ENCODE measurements around the gene USP48. TPM values are rescaled to one million over a fixed set of nuclear protein-coding genes. Genes with fewer than 3 reads are reported as not detected.
"Not testable (repeated sequence)": the region's sequence is repeated elsewhere in the genome, so short reads cannot be mapped to it uniquely, and the experiment has no call there.

Gene USP48
- total RNA-seq, 4 donors from 2014 or later = 23.5 to 51.9 (median 39.7) TPM

GRCh38 chr1:21786640-21787039 lies 3.7 kb upstream of the USP48 start:
- 80 to 83% methylated on average over 2 of the region's 2 CpGs for WGBS, 2 donors
- Histone ChIP-seq H3K27ac (no peak overlapping the region), H3K27me3 (no peaks in the 10 kb centered on the region), H3K9me3 (no peaks in the 10 kb centered on the region), H3K4me1 (peaks cover 7 to 34% (median 13%) of the 10 kb centered on the region in 3 donors), H3K36me3 (no peaks in the 10 kb centered on the region), H3K4me3 (no peak overlapping the region)
- TF ChIP-seq CTCF (IDR thresholded peaks at IDR 0.05) = no peak
- TF ChIP-seq POLR2A (IDR thresholded peaks at IDR 0.05) = no peak
- no peak for DNase-seq
- intact Hi-C loops (cut with DNase I) = no loop called here

DNA sequence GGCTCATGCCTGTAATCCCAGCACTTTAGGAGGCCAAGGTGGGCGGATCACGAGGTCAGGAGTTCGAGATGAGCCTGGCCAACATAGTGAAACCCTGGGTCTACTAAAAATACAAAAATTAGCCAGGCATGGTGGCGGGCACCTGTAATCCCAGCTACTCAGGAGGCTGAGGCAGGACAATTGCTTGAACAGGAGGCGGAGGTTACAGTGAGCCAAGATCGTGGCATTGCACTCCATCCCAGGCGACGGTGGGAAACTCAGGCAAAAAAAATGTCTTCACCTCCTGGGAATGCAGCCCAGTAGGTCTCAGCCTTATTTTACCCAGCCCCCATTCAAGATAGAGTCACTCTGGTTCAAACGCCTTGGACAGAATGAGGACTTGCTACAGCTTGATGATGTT lies 2.8 kb upstream of the USP48 start:
- H3K9me3 ChIP-seq; DNase-seq; H3K27me3 ChIP-seq; H3K27ac ChIP-seq; intact Hi-C loops (cut with DNase I); H3K4me3 ChIP-seq; H3K36me3 ChIP-seq: not testable (repeated sequence)
- peaks cover 16 to 43% (median 22%) of the 10 kb centered on the region in 3 donors for H3K4me1 ChIP-seq
- WGBS, 2 donors = 80 to 81% methylated on average over 8 to 9 of the region's 9 CpGs

DNA sequence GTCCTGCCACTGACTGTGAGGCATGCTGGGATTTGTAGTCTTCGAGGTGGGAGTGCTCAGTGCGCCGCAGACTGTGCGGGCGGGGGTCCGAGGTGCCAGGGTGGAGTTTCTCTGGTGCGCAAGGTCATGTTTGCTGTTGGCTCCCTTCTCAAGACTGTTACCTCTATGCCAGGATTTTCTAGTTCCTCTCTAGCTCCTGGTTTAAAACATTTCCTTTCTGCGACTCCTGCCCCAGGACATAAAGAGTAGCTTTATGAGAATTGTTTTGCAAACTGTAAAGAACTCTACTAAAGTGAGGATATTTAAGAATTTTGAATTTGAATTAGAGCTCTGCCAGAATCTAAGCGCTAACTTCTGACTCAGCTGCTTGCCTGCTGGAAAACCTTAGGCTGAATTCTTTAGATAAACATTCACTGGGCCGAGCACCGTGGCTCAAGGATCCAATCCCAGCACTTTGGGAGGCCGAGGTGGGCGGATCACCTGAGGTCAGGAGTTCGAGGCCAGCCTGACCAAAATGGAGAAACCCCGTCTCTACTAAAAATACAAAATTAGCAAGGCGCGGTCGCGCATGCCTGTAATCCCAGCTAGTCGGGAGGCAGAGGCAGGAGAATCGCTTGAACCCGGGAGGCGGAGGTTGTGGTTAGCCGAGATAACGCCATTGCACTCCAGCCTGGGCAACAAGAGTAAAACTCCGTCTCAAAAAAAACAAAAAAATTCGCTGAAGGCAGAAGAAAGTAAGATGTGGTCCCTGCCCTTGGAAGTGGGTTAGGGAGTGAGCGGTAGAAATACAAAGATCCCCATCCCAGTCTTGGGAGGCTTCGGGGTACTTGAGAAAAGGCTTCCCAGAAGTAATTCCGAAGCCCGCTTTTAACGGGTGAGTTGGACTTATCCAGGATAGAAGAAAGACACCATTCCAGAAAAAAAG lies 992 bp upstream of the USP48 start:
- Histone ChIP-seq H3K9me3 (no peaks in the 10 kb centered on the region), H3K27ac (peak overlapping the region; percentile 99 to 100 (median 100)), H3K27me3 (no peaks in the 10 kb centered on the region), H3K36me3 (no peaks in the 10 kb centered on the region), H3K4me3 (peak overlapping the region; percentile 67 to 93 (median 86)), H3K4me1 (peaks cover 16 to 56% (median 29%) of the 10 kb centered on the region in 3 donors)
- DNase-seq = no peak
- TF ChIP-seq CTCF (IDR thresholded peaks at IDR 0.05) = no peak
- no peak for TF ChIP-seq POLR2A (IDR thresholded peaks at IDR 0.05)
- 48 to 49% methylated on average over 25 to 32 of the region's 32 CpGs for WGBS, 2 donors
- intact Hi-C loops (cut with DNase I) = no loop called here

GRCh38 chr1:21782349-21782867 lies 541 bp downstream of the USP48 start:
- intact Hi-C loops (cut with DNase I) = no loop called here
- DNase-seq = no peak
- Histone ChIP-seq H3K9me3 (no peaks in the 10 kb centered on the region), H3K27ac (peak overlapping the region; percentile 99 to 100 (median 100)), H3K27me3 (no peaks in the 10 kb centered on the region), H3K36me3 (no peaks in the 10 kb centered on the region), H3K4me1 (peaks cover 16 to 44% (median 23%) of the 10 kb centered on the region in 3 donors), H3K4me3 (peak overlapping the region; percentile 67 to 93 (median 86))
- WGBS, 2 donors = 0 to 2% methylated on average over 6 to 9 of the region's 37 CpGs
- TF ChIP-seq POLR2A (IDR thresholded peaks at IDR 0.05) (no peak), CTCF (IDR thresholded peaks at IDR 0.05) (peak in 1 of 6 experiments; percentile 8)

DNA sequence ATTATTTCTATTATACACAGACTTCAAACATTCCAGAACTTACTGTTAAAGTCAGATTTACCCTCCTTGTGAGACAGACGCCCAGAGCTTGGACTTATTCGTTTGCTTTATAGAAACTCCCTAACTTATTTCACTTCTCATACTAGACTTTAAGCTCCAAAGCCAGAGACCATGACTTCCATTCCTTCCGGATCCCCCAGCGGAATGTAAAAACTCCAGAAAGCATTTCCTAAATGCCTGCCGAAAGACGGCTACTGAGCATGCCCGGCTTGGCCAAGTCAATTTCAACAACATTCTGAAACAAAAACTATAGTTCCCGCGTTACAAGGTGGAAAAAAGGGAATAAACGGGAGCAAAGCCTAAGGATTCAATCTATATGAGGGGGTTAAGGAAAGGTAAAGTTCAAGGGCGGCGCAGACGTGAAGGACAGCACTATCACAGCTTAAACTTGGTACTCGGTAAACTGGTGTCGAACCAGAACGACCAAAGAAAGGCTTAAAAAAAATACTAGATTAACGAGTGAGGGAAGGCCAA lies 1.1 kb downstream of the USP48 start:
- Histone ChIP-seq H3K4me1 (peaks cover 16 to 43% (median 23%) of the 10 kb centered on the region in 3 donors), H3K9me3 (no peaks in the 10 kb centered on the region), H3K27ac (peak overlapping the region; percentile 99 to 100 (median 100)), H3K27me3 (no peaks in the 10 kb centered on the region), H3K4me3 (peak overlapping the region; percentile 67 to 93 (median 86)), H3K36me3 (no peaks in the 10 kb centered on the region)
- no peak for DNase-seq
- intact Hi-C loops (cut with DNase I) = no loop called here
- TF ChIP-seq CTCF (IDR thresholded peaks at IDR 0.05) = no peak
- WGBS, 2 donors = 0 to 1% methylated on average over 17 of the region's 17 CpGs

All from esophagus squamous epithelium (tissue), 5 donors.